GM20000 (cell line): ENCODE measurements around the gene HNRNPC.

ENCODE experiments used
- DNase-seq: peaks from one replicate; pipeline ENCODE4 v3.0.0; 2012; ENCODE audit warnings: low spot score
- CTCF ChIP-seq: IDR thresholded peaks from 2 replicates; pipeline ENCODE4 v1.5.1; 2012; ENCODE audit warnings: mild to moderate bottlenecking, control low read depth; ENCODE audit errors: extremely low read depth, missing control alignments

HNRNPC gene

GRCh38 chr14:21248338-21248737 is 20.9 kb downstream of the HNRNPC start:
- TF ChIP-seq CTCF = no peak
- DNase-seq = no peak

- TF ChIP-seq CTCF = no peak
- no peak for DNase-seq
These were observed 23.4 kb downstream of the HNRNPC start for GRCh38 chr14:21245813-21246212.

- DNase-seq = no peak
- TF ChIP-seq CTCF = no peak
These were observed 24.7 kb downstream of the HNRNPC start for GRCh38 chr14:21244544-21244943.

- DNase-seq = no peak
- no peak for TF ChIP-seq CTCF
These were observed 27.9 kb downstream of the HNRNPC start for GRCh38 chr14:21241218-21241819.

- TF ChIP-seq CTCF = no peak
These were observed 28.8 kb downstream of the HNRNPC start for GRCh38 chr14:21240417-21240816.

GRCh38 chr14:21238823-21239518 is 30.3 kb downstream of the HNRNPC start:
- DNase-seq = no peak
- no peak for TF ChIP-seq CTCF

More at GRCh38 chr14:21240417-21240816, 28.8 kb downstream of the HNRNPC start:
- DNase-seq = no peak

- no peak for DNase-seq
- TF ChIP-seq CTCF = no peak
These were observed 32.1 kb downstream of the HNRNPC start for GRCh38 chr14:21236948-21237797.
